COLO829 (cell line): ENCODE measurements around the gene TMEM150C.

Experiments used
- DNase-seq: peaks from one replicate; pipeline ENCODE4 v3.0.0; 2012; ENCODE audit warnings: low spot score

The TMEM150C gene

DNA sequence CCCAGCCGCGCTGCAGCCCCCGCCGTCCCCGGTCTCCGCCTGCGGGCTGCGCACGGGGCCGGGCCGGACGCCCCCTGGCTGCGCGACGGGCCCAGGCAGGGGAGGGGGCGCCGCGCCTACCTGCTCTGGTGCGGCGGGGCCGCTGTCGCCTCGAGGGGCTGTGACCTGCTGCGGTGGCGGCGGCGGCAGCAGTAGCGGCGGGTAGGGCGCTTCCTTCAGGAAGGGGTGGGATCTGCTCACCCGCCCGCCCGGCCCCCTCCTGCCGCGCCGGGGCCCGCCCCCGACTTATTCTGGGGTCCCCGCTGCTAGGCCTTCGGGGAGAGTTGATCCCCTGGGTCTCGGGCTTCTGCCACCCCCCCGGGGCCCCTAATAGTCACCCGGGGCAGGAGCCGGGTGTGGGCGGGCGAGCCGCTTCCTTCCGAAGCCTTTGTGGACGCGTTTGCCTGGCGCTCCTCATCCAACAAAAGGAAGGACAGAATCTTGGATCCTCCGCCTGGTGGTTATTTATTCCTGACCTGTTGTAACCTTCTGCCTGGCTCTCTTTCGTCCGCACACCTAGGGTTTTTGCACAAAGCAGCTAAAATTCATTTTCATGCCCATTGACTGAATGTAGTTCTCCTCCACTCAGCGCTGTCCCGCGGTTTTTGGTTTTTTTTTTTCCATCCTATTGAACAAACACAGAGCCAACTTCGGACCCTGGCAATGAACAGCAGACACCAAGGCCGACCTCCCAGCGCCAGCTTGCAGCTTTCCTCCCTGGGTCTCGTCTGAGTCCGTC lies at the start of gene TMEM150C:
TSS of gene TMEM150C (minus strand) at position 203 of the 778 bp plus-strand sequence. CDS start 57,331 bp downstream, outside the sequence.
- DNase-seq = peak; percentile 42

DNA sequence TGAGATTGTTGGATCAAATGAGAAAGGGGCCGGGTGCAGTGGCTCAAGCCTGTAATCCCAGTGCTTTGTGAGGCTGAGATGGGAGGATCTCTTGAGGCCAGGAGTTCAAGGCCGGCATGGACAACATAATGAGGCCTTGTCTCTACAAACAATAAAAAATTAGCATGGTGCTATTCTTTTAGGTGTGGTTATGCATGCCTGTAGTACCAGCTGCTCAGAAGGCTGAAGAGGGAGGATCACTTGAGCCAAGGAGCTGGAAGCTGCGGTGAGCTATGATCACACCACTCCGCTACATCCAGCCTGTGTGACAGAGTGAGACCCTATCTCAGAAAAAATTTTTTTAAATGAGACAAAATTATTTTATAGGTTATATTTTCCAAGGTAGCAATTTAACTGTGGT lies 49.7 kb upstream of the TMEM150C start:
- DNase-seq = no peak

DNA sequence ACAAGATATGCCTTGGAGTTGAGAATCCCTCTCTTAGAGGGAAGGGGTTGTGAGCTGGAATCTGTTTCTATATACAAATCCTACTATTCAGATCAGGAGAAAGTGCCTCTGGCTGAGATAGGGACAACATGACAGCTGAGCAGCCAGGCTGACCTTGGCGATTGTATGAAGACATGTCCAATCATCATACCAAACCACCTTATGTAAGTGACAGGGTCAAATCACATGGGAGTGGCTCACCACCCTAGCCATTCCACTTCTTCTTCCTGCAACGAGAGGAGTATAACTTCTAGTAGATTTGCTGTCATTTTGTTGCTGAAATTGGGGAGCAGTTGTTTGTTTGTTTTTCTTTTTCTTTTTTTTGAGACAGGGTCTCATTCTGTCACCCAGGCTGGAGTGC lies 48.3 kb upstream of the TMEM150C start:
- no peak for DNase-seq

DNA sequence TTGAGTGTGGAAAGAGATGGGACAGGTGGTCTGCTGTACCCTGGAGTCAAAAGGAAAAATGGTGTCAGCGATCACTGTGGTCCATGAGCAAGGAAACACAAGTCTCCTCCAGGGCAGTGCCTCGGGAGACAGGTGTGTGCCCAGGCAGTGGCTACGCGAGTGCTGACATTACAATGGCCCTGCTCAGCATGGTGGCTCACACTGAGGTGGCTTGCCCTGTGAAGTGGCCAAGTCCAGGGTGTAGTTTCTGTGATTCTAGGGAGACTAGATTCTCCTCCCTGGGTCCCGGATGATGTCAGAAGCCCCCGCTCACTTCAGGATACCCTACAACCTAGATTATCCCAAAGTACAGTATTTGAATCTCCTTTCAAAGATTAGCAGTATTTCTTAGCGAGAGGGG lies 44.8 kb upstream of the TMEM150C start:
- DNase-seq = no peak

DNA sequence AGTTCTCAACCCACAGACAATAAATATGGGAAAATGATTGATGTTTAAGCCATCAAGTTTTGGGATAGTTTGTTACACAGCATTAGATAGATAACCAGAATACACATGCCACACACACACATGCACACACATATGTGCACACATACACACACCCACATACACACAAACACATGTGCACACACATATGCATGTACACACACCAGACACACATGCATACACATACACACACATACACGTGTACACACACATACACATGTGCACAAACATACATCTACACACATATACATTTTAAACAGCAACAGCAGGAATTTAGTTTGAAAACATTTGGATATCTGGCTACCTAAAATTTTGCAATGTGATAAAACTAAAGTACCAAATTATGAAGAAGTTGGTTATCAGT lies 42.7 kb upstream of the TMEM150C start:
- no peak for DNase-seq

DNA sequence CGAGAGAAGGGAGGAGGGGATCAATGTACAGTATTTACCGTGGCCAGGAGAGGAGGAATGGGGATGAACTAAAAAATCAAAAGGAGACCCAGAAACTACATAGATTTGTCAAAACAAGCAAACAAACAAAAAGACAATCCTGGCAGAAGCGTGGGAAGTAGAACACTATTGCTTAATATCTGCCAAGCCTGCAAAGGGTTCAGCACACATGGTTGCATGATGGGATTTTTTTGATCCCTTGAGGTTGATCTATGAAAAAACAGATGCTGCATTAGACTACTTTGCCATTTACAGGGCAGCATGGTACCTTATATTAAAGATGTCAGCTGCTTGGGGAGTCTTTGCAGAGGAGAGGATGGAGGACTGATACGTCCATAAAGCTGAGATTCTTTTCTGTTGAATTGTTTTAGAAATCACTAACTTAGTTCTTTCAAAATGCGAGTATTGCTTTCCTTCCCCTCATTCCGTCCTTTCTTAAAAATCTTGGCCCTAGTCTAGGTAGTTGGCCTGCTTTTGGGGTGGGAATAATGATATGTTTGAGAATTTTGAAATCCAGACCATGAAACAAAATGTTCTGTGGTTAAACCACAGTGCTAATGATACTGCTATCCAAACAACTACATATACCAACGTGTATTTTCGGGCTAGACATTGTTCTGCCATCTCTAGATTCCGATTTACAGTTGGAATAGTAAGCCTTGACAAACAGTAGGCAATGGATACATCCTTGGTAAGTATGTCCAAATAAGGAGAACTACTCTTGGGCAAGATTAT lies 39.6 kb upstream of the TMEM150C start:
- DNase-seq = no peak

DNA sequence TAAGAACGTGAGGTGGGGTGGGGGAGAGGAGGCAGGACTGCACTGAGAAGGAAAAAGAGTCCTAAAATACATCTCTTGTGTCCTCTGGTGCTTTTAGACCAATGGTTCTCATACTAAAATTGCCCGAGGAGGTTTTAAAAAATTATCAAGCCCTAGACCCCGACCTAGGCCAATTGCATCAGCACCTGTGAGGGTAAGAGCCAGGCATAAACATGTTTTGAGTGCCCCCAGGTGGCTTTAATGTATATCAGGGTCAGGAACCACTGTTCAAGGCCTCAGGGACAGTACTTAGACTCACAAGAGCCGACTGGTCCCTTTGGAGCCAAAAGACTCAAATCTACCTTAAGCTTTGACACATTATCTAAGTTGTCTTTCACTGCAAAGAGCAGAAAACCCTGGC lies 37.5 kb upstream of the TMEM150C start:
- no peak for DNase-seq

DNA sequence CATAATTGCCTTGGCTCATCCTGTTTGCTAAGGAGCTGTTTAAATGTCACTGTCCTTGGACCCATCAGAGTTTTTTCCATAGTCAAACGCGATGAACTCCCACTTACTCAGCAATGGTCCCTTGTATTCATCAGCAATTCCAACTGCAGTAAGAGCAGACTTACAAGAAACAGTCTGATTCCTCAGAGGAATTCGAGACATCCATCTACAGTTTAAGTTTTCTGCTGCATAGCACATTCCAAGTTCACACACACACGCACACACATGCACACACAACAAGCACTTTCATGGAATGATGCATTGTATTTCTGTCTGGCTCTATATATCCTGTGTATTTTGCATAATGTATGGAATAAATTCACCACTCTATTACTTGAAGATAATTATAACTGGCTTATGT lies 32.7 kb upstream of the TMEM150C start:
- DNase-seq = no peak

DNA sequence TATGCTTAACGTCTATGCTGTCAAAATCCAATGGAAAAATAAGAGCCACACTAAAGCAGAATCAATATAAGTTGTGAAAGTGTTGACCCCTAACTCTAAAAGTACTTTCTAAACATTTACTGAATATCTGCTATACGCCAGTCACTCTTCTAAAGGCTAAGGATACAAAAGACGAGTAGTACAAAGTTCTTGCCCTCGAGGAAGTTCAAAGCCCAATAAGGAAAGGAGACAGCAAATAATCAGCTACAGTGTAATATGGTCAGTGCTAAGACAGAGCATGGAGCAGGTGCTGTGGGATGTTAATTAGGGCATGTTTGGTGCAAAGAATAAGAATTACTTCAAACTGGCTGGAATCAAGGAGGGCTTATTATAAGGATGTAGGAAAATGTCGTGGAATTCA lies 31.6 kb upstream of the TMEM150C start:
- DNase-seq = no peak

DNA sequence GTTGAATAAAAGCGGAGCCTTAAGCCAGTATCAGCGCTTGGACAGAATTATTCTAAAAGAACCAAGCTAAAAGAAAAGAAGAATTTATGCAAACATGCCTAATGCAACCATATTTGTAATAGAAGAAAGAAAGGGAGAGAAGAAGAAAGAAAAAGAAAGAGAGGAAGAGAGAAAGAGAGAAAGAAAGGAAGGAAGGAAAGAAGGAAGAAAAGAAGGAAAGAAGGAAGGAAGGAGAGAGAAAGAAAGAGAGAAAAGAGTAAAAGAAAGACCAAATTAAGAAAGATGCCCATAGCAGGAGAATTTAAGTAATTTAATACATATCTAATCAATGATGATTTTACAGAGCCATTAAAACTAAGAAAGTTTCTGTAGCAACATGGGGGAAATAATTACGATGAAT lies 30.9 kb upstream of the TMEM150C start:
- DNase-seq = no peak

DNA sequence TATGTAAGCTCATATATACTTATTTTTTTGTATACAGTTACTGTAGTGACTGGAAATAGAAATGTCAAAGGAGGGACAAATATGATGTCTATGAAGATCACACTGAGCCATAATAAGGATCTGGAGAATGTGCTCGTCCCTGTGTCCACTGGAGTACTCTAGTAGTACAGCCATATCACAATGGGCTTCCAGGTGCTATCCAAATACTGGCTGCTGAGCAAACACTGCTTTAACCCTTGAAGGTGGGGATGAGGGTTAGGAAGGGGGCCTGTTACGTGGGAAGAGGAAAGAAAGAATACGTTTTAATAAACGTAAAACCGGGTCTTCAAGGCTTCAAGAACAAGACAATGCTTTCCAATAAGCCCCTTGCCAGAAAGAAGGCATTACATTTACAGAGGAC lies 29.8 kb upstream of the TMEM150C start:
- DNase-seq = no peak

DNA sequence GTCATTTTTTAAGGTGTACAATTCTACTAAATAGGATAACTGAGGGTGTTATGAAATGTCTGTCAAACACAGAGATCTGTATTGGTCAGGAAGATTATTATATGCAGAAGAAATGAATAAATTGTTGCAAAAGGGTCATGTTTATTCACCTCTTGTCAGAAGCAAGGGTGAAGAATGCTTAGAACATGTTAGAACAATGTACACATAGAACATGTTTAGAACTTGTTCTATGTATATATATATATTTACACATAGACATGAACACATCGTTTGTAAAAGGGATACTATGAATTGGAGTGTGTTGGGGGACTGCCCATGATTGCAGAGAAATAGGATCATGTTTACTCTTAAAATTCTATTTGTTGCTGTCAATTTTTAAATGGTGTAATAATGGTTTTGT lies 28.0 kb upstream of the TMEM150C start:
- DNase-seq = no peak

DNA sequence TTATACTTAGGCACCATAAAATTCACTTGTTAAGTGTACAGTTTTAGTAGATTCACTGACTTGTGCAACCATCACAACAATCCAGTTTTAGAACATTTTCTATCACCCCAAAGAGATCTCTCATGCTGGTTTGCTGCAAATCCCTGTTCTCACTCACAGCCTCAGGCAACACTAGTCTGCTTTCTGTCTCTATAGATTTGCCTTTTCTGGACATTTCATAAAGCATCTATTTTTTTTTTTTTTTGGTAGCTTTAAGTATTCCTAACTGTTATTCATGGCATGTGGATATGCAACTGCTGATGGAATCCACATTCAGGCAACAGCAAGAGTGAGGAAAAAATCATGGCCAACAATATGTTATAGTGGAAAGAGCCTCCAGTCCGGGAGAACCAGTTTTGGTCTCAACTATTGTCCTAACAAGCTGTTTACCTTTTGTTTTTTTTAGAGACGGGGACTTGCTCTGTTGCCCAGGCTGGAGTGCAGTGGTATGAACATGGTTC lies 27.0 kb upstream of the TMEM150C start:
- no peak for DNase-seq

DNA sequence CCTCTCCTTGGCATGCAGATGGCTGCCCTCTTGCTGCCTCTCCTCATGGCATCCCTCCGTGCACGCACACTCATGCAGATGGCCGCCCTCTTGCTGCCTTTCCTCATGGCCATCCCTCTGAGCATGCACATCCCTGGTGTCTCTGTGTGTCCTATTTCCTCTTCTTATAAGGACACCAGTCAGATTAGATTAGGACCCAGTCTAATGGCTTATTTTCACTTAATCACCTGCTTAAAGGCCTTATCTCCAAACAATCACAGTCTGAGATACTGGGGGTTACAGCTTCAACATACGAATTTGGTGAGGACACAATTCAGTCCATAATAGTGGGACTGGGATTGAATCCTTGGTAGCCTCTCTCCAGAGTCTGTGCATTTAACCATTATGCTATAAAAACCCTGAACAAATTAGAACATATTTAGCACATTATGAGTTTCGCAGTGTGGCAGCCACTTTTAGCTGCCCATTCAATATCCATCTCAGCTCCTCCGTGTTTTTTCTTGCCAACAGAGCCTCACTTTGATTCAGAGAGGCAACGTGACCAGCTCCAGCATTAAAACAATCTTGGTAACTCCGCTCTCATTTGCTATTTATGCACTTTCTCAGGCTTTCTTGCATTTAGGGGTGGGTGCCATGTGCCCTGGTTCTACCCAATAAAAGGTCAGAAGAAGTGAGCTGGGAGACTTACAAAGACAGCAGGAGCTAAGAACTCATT lies 26.2 kb upstream of the TMEM150C start:
- DNase-seq = no peak

DNA sequence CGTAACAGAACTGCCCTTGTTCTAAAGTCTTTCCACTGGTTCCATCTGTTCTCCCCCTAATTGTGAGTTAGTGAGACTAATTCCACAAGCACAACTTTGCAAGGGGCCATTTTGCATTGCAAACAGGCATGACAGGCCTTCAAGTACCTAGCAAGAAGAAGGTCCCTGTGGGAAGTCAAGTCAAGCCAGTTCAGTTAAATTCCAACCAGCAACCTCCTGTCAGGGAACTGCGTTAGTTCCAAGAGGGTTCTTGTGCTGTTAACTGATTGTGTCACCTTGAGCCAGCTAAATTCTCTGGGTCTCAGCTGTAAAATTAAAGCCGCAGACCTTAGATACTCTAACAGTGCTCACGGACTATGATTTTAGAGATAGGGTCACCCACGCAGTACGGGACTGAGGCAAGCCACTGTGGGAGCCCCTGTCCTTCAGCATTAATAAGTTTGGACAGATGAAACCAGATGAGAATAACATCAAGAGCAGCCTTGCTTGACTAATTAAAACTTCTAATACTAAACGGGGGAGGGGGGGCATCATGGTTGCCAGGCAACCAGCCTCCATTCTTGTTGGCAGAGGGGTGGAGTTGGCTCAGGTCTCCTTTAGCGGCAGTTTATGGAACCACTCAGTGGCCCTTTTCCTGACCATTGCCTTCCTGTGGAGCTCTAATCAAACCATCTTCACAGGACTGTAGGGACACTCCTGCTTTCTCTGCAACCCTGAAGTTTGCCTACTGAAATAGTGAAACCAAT lies 24.1 kb upstream of the TMEM150C start:
- no peak for DNase-seq

DNA sequence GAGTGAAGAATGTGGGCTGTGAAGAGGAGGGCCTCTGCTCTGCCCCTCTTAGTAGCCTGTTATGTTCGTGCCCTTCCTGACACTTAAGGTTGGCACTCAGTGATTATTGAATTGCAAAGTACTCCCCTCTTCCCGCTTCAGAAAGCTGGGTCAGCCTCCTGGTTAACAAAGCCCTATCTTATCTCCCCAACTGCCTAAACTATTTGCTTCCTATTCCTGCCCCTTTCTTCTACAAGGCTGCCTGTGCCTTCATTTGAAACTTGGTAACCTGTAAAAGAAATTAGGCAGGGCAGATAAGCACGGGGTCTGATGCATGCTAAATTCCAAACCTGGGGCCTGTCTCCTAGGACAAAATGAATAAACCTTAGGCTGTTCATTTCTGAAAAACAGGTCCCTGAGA lies 23.1 kb upstream of the TMEM150C start:
- DNase-seq = no peak

DNA sequence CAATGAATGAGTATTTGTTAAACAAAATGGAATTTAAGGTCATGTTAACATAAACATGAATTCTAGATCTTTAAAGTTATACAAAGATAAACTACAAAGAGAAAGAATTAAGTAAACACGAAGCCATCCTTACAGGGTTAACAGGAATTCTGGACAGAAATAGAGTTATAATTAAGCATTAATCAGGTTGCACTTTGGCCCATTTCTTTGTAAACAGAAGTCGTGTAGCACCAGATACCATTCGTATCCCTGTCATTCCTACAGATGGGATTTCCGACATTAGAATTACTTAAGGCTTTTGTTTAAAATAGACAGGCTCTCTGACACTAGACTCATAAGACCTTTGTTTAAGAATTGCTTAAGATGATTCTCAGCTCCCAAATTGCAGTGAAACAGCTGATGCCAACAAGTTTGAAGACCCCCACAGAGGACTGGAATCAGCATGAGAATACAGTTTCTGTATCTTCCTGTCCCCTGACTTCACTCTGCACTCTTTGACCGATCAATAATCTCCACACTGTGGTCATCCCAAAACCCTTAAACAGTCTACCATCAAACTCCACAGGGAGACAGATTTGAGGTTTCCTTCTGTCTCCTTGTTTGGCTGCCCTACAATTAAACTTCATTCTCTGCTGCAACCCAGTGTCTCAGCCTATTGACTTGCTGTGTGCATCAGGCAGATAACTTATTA lies 22.3 kb upstream of the TMEM150C start:
- DNase-seq = no peak

DNA sequence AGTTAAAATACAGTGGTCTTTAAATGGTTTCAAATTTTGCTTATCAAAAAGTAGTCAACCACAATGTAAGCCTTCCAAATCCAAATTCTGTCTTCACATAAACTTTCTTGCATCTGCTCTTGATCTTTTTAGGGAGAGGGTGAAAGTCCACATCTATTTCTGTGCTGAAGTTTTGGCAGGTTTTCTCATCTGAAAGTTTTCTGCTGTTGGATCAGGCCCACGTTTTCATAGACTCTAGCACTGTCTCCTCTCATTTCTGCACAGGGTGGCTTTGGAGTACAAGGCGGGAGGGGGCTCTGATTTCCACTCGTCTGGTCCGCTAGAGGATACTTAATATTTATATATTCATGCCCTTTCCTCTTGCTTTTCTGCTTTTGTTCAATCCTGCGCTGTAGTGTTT lies 18.1 kb upstream of the TMEM150C start:
- DNase-seq = no peak

DNA sequence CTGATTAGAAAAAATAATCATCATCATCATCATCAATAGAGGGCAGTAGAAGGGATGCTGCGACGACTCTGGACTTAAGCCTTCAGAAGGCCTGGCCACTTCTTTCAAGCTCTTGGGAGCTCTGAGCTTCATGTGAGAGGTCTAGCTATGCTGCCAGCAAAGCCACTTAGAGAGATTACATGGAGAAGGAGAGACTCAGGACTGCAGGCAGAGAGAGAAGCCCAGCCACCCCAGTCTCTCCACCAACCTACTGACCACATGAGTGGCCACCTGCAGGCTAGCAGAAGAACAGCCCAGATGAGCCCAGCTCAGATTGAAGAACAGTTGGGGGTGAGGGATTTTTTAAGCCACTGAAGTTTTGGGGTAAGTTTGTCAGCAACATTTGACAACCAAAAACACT lies 17.1 kb upstream of the TMEM150C start:
- DNase-seq = no peak

DNA sequence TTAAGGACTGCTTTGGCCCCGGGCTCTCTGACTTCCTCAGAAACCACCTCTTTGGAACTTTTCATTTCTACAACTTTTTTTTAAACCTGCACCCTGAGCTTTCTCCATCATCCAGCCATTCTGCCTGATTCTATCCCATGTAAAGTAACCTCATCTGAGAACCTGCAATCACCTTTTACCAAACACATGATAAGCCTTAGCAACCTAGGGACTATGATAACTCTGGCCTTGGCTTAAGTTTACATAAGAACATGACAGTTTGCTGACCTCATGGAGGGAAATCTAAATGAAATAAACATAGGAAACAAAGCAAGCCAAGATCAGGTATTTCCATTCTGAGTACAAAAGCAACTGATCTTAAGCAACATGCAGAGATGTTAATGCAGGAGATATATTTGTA lies 15.7 kb upstream of the TMEM150C start:
- no peak for DNase-seq

DNA sequence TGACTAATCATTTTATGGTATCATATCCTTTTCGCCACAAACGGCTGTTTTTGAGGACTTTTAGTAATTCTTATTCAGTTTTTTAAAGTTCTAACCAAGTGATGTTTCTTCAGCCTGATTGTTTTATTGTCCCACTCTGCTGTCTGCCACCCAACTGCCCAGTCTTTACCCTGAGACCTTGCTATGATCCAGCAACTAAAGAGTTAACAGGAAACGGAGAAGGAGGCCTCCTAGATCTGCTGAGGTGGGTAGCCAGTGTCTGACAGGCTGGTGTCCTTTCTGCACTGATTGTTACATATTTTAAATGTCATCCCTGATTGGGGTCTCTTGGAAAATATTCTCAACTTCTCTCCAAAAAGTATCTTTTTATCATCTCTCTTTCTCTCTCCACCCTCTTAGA lies 7.9 kb upstream of the TMEM150C start:
- no peak for DNase-seq
